Loucy (cell line): ENCODE results near the gene SMIM44.

Experiments used
- H2AFZ ChIP-seq: fragments of 200-600 bp; sonication (generic); 2 replicates; pipeline ENCODE4 v1.6.0; 2016; ENCODE audit warnings: antibody characterized with exemption, mild to moderate bottlenecking, low read length, moderate library complexity
- H3F3A ChIP-seq: fragments of 200-600 bp; 2 replicates; pipeline ENCODE4 v1.6.0; 2016; ENCODE audit warnings: antibody characterized with exemption, low read depth, mild to moderate bottlenecking
- H3K27me3 ChIP-seq: fragments of 200-600 bp; sonication (generic); 2 replicates; pipeline ENCODE4 v1.6.1; 2014; ENCODE audit warnings: low read length, mild to moderate bottlenecking; ENCODE audit not compliant: insufficient read depth, poor library complexity, severe bottlenecking
- H3K36me3 ChIP-seq: fragments of 200-600 bp; sonication (generic); 2 replicates; pipeline ENCODE4 v1.6.1; 2016; ENCODE audit warnings: low read length; ENCODE audit not compliant: insufficient read depth
- H3K4me1 ChIP-seq: fragments of 200-600 bp; sonication (generic); 2 replicates; pipeline ENCODE4 v1.5.1; 2014; ENCODE audit warnings: low read length, mild to moderate bottlenecking; ENCODE audit not compliant: insufficient read depth, poor library complexity, severe bottlenecking
- H3K4me2 ChIP-seq: fragments of 200-600 bp; sonication (generic); 2 replicates; pipeline ENCODE4 v1.6.0; 2014; ENCODE audit warnings: antibody characterized with exemption, low read length, low read depth, mild to moderate bottlenecking; ENCODE audit not compliant: poor library complexity, severe bottlenecking
- H3K4me3 ChIP-seq: fragments of 200-600 bp; sonication (generic); 2 replicates; pipeline ENCODE4 v1.5.1; 2014; ENCODE audit warnings: low read length, mild to moderate bottlenecking, mixed read lengths; ENCODE audit not compliant: poor library complexity, severe bottlenecking
- H3K79me2 ChIP-seq: fragments of 200-600 bp; sonication (generic); 2 replicates; pipeline ENCODE4 v1.6.1; 2014; ENCODE audit warnings: low read length; ENCODE audit not compliant: insufficient read depth
- H3K9ac ChIP-seq: fragments of 200-600 bp; sonication (generic); 2 replicates; pipeline ENCODE4 v1.6.0; 2014; ENCODE audit warnings: mild to moderate bottlenecking, low read depth, low read length, moderate library complexity; ENCODE audit not compliant: poor library complexity, severe bottlenecking
- H3K9me2 ChIP-seq: fragments of 200-600 bp; sonication (generic); replicated peaks from 2 replicates; pipeline ENCODE4 v1.6.1; 2016; ENCODE audit warnings: low read depth, low read length, mixed read lengths
- H3K9me3 ChIP-seq: fragments of 200-600 bp; sonication (generic); 2 replicates; pipeline ENCODE4 v1.6.1; 2014; ENCODE audit warnings: mild to moderate bottlenecking, antibody characterized with exemption, low read length, low read depth; ENCODE audit not compliant: insufficient read depth
- H4K20me1 ChIP-seq: fragments of 200-600 bp; sonication (generic); 2 replicates; pipeline ENCODE4 v1.6.0; 2014; ENCODE audit warnings: antibody characterized with exemption, low read length, mild to moderate bottlenecking; ENCODE audit not compliant: insufficient read depth, poor library complexity, severe bottlenecking
- EZH2phosphoT487 ChIP-seq: fragments of 200-600 bp; IDR thresholded peaks from 2 replicates; pipeline ENCODE4 v1.6.1; 2018; ENCODE audit warnings: antibody characterized with exemption, mild to moderate bottlenecking, moderate library complexity, borderline replicate concordance
- TF ChIP-seq, protein P1 (sequence below): fragments of 200-600 bp; sonication (generic); conservative IDR thresholded peaks from 2 replicates; pipeline ENCODE4 v1.5.1; 2014; ENCODE audit warnings: mild to moderate bottlenecking, antibody characterized with exemption, low read length

SMIM44 gene

GRCh38 chr19:3517638-3518037, 34.4 kb upstream of the SMIM44 start:
- Histone ChIP-seq H3K4me3 (no peak overlapping the region), H3K79me2 (peaks cover 99% of the 10 kb centered on the region), H3K9me2 (no peaks in the 10 kb centered on the region), H3K4me2 (no peak overlapping the region), H3F3A (no peaks in the 10 kb centered on the region), H3K9me3 (no peaks in the 10 kb centered on the region), H3K9ac (no peak overlapping the region), H3K4me1 (no peaks in the 10 kb centered on the region), H3K27me3 (no peaks in the 10 kb centered on the region), H2AFZ (no peak overlapping the region), H3K36me3 (peaks cover 29% of the 10 kb centered on the region; the same call in 1 of the 2 replicates), H4K20me1 (peaks cover 64% of the 10 kb centered on the region)
- TF ChIP-seq, protein P1, sequence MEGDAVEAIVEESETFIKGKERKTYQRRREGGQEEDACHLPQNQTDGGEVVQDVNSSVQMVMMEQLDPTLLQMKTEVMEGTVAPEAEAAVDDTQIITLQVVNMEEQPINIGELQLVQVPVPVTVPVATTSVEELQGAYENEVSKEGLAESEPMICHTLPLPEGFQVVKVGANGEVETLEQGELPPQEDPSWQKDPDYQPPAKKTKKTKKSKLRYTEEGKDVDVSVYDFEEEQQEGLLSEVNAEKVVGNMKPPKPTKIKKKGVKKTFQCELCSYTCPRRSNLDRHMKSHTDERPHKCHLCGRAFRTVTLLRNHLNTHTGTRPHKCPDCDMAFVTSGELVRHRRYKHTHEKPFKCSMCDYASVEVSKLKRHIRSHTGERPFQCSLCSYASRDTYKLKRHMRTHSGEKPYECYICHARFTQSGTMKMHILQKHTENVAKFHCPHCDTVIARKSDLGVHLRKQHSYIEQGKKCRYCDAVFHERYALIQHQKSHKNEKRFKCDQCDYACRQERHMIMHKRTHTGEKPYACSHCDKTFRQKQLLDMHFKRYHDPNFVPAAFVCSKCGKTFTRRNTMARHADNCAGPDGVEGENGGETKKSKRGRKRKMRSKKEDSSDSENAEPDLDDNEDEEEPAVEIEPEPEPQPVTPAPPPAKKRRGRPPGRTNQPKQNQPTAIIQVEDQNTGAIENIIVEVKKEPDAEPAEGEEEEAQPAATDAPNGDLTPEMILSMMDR: no peak
- TF ChIP-seq EZH2phosphoT487: no peak

- H3K4me2 ChIP-seq: no peak overlapping the region
- H3K4me1 ChIP-seq: no peaks in the 10 kb centered on the region
- H2AFZ ChIP-seq: no peak overlapping the region
- H3K9me3 ChIP-seq: no peaks in the 10 kb centered on the region
- TF ChIP-seq, protein P1: no peak
- TF ChIP-seq EZH2phosphoT487: no peak
- no peaks in the 10 kb centered on the region for H3K9me2 ChIP-seq
- peaks cover 67% of the 10 kb centered on the region for H4K20me1 ChIP-seq
- no peaks in the 10 kb centered on the region for H3K27me3 ChIP-seq
- no peak overlapping the region for H3K9ac ChIP-seq
- no peak overlapping the region for H3K4me3 ChIP-seq
- H3K36me3 ChIP-seq: peaks cover 21% of the 10 kb centered on the region; the same call in 1 of the 2 replicates
- peaks cover 99% of the 10 kb centered on the region for H3K79me2 ChIP-seq
- no peaks in the 10 kb centered on the region for H3F3A ChIP-seq
These were observed 33.5 kb upstream of the SMIM44 start for GRCh38 chr19:3516675-3517207.

DNA sequence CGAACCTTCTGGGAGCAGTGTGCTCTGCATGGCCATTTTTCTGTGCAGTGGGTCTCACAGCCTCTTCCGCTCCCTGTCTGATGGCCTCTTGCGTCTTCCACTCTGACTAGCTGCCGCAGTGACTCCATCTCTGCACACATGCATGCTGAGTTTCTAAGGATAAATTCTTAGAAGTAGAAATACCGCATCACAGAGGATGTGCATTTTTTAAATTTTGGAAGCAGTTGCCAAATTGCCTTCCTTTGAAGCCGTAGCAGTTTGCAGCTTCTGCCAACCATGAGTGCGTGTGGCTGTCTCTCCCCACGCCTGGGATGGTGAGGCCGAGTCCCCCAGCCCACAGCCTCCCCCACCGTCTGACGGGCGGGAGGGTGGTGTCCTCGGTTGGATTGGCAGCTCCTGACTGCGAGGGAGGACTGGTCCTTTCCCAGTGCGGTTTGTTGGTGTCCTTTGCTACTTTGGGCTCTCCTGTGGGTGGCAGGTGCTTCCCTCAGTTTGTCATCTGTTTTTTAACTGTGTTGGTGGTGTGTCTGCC, 32.7 kb upstream of the SMIM44 start:
- Histone ChIP-seq H4K20me1 (peaks cover 72% of the 10 kb centered on the region), H3K27me3 (no peaks in the 10 kb centered on the region), H3K9ac (no peak overlapping the region), H3K36me3 (peaks cover 18% of the 10 kb centered on the region; the same call in 1 of the 2 replicates), H3K4me3 (no peak overlapping the region), H3K9me2 (no peaks in the 10 kb centered on the region), H3K4me1 (no peaks in the 10 kb centered on the region), H3K79me2 (peaks cover 100% of the 10 kb centered on the region), H3K9me3 (no peaks in the 10 kb centered on the region), H3K4me2 (no peak overlapping the region), H3F3A (no peaks in the 10 kb centered on the region), H2AFZ (no peak overlapping the region)
- TF ChIP-seq, protein P1: no peak
- no peak for TF ChIP-seq EZH2phosphoT487
